ENCODE results near the gene C17orf78.

DNA sequence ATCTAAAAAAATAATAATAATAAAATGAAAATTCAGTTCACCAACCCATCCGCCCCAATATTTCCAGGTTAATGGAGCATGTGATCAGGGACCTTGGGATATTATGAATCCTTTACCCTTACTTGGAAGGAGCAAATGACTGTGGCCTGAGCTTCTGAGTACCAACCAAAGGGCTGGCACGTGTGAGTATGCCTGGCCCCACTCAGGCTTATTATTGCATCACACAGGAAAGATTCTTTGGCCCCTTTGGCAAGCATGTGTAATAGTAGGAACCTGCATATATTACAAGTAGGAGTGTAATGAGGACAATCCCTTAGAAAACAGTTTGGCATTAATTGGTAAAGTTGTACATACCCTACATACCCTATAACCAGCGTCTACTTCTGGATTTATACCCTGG is 7.2 kb upstream of the C17orf78 start:
- TF ChIP-seq, protein P1, sequence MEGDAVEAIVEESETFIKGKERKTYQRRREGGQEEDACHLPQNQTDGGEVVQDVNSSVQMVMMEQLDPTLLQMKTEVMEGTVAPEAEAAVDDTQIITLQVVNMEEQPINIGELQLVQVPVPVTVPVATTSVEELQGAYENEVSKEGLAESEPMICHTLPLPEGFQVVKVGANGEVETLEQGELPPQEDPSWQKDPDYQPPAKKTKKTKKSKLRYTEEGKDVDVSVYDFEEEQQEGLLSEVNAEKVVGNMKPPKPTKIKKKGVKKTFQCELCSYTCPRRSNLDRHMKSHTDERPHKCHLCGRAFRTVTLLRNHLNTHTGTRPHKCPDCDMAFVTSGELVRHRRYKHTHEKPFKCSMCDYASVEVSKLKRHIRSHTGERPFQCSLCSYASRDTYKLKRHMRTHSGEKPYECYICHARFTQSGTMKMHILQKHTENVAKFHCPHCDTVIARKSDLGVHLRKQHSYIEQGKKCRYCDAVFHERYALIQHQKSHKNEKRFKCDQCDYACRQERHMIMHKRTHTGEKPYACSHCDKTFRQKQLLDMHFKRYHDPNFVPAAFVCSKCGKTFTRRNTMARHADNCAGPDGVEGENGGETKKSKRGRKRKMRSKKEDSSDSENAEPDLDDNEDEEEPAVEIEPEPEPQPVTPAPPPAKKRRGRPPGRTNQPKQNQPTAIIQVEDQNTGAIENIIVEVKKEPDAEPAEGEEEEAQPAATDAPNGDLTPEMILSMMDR (IDR thresholded peaks at IDR 0.05; ENCODE audit: low read depth, low read length), result no peak
- no peak for TF ChIP-seq EZH2phosphoT487 (IDR thresholded peaks at IDR 0.05; ENCODE audit: low read depth)

All from OCI-LY3 (cell line).